OCI-LY7 (cell line): ENCODE results near the gene ERI3. TPM values are rescaled to one million over a fixed set of nuclear protein-coding genes. Genes with fewer than 3 reads are reported as not detected.
"Not testable (repeated sequence)": the region's sequence is repeated elsewhere in the genome, so short reads cannot be mapped to it uniquely, and the experiment has no call there.

ENCODE experiments used
- BruUV-seq: library from RNA; stranded (reverse); fragments of 400-500 nt; replicated peaks from 2 replicates; lab custom pipeline; 2021; lab: Mats Ljungman, UMichigan
- CTCF ChIA-PET: fragments of 300-600 bp; sonication (Branson Sonifier 250); formaldehyde crosslinking; loops from one replicate; lab custom pipeline; 2022; ENCODE audit warnings: antibody characterized with exemption; ENCODE audit not compliant: unreplicated experiment; lab: Charles Lee
- POLR2A ChIA-PET: fragments of 300-600 bp; sonication (Branson Sonifier 250); formaldehyde crosslinking; loops from one replicate; lab custom pipeline; 2022; ENCODE audit warnings: antibody characterized with exemption; lab: Charles Lee
- DNase-seq: peaks from one replicate; pipeline ENCODE4 v3.0.0-alpha.2; 2015; ENCODE audit warnings: low spot score
- H2AFZ ChIP-seq: fragments of 200-600 bp; sonication (generic), shearing (Covaris generic); 2 replicates; pipeline ENCODE4 v1.6.1; 2014; ENCODE audit warnings: mild to moderate bottlenecking, antibody characterized with exemption, low read length, moderate library complexity
- H3K27ac ChIP-seq: fragments of 200-600 bp; sonication (generic); 2 replicates; pipeline ENCODE4 v1.5.1; 2014; ENCODE audit warnings: mixed run types, low read depth, mild to moderate bottlenecking, moderate library complexity, low read length, inconsistent platforms; ENCODE audit not compliant: poor library complexity, severe bottlenecking
- H3K36me3 ChIP-seq: fragments of 200-600 bp; sonication (generic); 2 replicates; pipeline ENCODE4 v1.6.1; 2014; ENCODE audit warnings: mild to moderate bottlenecking, antibody characterized with exemption, low read length, moderate library complexity, mixed read lengths; ENCODE audit not compliant: insufficient read depth
- H3K4me1 ChIP-seq: fragments of 200-600 bp; sonication (generic); 2 replicates; pipeline ENCODE4 v1.5.1; 2014; ENCODE audit warnings: mild to moderate bottlenecking, low read length; ENCODE audit not compliant: insufficient read depth, poor library complexity, severe bottlenecking
- H3K4me2 ChIP-seq: fragments of 200-600 bp; sonication (generic); 2 replicates; pipeline ENCODE4 v1.6.1; 2014; ENCODE audit warnings: mild to moderate bottlenecking, low read length
- H3K4me3 ChIP-seq: fragments of 200-600 bp; sonication (generic); 2 replicates; pipeline ENCODE4 v1.5.1; 2014; ENCODE audit warnings: mild to moderate bottlenecking, low read depth, low read length; ENCODE audit not compliant: poor library complexity, severe bottlenecking
- H3K79me2 ChIP-seq: fragments of 200-600 bp; sonication (generic); 2 replicates; pipeline ENCODE4 v1.6.1; 2016; ENCODE audit warnings: low read depth, mild to moderate bottlenecking, low read length, moderate library complexity, mixed read lengths; ENCODE audit not compliant: insufficient read depth
- H3K9me2 ChIP-seq: fragments of 200-600 bp; sonication (generic); 2 replicates; pipeline ENCODE4 v1.6.1; 2016; ENCODE audit warnings: mild to moderate bottlenecking, low read length, mixed read lengths; ENCODE audit not compliant: insufficient read depth
- H3K9me3 ChIP-seq: fragments of 200-600 bp; sonication (generic); 2 replicates; pipeline ENCODE4 v1.6.1; 2014; ENCODE audit warnings: mild to moderate bottlenecking, mixed run types, low read length, mixed read lengths
- H4K20me1 ChIP-seq: fragments of 200-600 bp; sonication (generic); 2 replicates; pipeline ENCODE4 v1.6.1; 2014; ENCODE audit warnings: mild to moderate bottlenecking, antibody characterized with exemption, low read length, moderate library complexity, mixed read lengths; ENCODE audit not compliant: insufficient read depth
- EZH2phosphoT487 ChIP-seq: fragments of 200-600 bp; sonication (generic); IDR thresholded peaks from 2 replicates; pipeline ENCODE4 v1.6.1; 2018; ENCODE audit warnings: low read depth, borderline replicate concordance, mild to moderate bottlenecking, mixed run types, antibody characterized with exemption, low read length, moderate library complexity, mixed read lengths
- intact Hi-C: fragments of 100-400 bp; cut with micrococcal nuclease; formaldehyde crosslinking; loops from one replicate; pipeline ENCODE4 v1.10.0; 2022; ENCODE audit not compliant: unreplicated experiment
- total RNA-seq, 2 experiments: library from RNA; depleted of rRNA in 1 of 2; stranded (reverse); fragments of >200 nt in 1 of 2; shearing (Covaris generic) in 1 of 2; gene quantifications; 2 replicates each; pipeline ENCODE4 v1.2.3, GENCODE V29; 2014 to 2022
- TF ChIP-seq, protein P1 (sequence below): fragments of 200-600 bp; sonication (generic); conservative IDR thresholded peaks from 2 replicates; pipeline ENCODE4 v1.5.1; 2014; ENCODE audit warnings: mild to moderate bottlenecking, antibody characterized with exemption, low read length, moderate library complexity, mixed read lengths

Gene ERI3
- total RNA-seq, 2 experiments from 2014 or later: 46.5 to 47.4 TPM

DNA sequence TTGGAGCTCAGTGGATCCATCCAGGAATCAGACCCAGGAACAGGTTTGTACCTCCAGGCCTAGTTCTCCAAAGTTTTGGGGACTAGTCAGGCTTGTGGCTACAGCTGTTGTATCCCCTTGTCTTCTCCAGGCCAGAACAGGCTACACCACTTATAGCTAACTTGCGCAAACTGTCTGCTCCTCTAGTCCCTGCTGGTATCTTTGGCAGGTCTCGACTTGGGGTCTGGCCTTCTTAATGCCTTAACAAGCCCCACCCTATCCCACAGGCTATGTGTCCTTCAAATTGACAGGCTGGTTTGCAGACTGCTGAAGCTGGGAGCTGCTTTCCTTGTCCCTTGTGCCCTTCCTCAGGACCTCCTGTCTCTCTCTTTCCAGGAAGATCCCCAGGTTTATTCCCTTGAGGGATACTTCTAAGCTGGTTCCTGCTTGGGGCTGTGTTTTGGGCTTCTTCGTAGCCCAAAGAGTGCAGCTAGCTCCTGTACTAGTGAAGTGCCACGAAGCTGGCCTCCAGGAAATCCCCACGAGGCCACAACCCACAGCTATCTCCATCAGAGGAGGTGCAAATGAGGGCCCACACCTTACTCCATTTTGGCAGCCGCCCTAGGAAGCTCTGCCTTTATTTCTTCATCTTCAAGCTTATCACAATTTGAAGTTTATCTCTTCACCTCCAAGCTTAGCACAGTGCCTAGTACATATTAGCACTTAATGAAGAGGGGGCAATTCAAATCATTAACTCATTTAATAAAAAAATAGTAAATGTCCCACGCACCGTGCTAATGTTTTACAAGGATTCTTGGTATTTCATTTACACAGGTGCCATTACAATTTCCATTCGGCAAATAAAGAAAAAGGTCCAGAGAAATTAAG is 142.5 kb downstream of the ERI3 start:
- H3K36me3 ChIP-seq: peaks cover 20% of the 10 kb centered on the region; the same call in 1 of the 2 replicates
- peaks cover 14% of the 10 kb centered on the region for H3K4me1 ChIP-seq
- ChIA-PET CTCF (interaction anchor here (0.6 kb wide), 2 partner anchors 20 to 161 kb away, joined by 3 to 9 read pairs; no protein-coding TSS in a partner anchor), POLR2A (interaction anchor here (0.7 to 1.2 kb wide), 4 partner anchors 11 to 509 kb away, joined by 3 read pairs; no protein-coding TSS in a partner anchor)
- peak overlapping the region; percentile 88 for H3K4me3 ChIP-seq
- no peaks in the 10 kb centered on the region for H3K9me3 ChIP-seq
- H3K9me2 ChIP-seq: no peaks in the 10 kb centered on the region
- TSS peak; percentile 89 for BruUV-seq
- DNase-seq: no peak
- no peak overlapping the region for H3K27ac ChIP-seq
- peaks cover 9% of the 10 kb centered on the region; the same call in 1 of the 2 replicates for H3K79me2 ChIP-seq
- H4K20me1 ChIP-seq: no peaks in the 10 kb centered on the region
- TF ChIP-seq, protein P1, sequence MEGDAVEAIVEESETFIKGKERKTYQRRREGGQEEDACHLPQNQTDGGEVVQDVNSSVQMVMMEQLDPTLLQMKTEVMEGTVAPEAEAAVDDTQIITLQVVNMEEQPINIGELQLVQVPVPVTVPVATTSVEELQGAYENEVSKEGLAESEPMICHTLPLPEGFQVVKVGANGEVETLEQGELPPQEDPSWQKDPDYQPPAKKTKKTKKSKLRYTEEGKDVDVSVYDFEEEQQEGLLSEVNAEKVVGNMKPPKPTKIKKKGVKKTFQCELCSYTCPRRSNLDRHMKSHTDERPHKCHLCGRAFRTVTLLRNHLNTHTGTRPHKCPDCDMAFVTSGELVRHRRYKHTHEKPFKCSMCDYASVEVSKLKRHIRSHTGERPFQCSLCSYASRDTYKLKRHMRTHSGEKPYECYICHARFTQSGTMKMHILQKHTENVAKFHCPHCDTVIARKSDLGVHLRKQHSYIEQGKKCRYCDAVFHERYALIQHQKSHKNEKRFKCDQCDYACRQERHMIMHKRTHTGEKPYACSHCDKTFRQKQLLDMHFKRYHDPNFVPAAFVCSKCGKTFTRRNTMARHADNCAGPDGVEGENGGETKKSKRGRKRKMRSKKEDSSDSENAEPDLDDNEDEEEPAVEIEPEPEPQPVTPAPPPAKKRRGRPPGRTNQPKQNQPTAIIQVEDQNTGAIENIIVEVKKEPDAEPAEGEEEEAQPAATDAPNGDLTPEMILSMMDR: no peak
- TF ChIP-seq EZH2phosphoT487: no peak
- intact Hi-C loops: no loop called here
- peak overlapping the region; percentile 95 for H2AFZ ChIP-seq
- H3K4me2 ChIP-seq: peak overlapping the region; percentile 90

DNA sequence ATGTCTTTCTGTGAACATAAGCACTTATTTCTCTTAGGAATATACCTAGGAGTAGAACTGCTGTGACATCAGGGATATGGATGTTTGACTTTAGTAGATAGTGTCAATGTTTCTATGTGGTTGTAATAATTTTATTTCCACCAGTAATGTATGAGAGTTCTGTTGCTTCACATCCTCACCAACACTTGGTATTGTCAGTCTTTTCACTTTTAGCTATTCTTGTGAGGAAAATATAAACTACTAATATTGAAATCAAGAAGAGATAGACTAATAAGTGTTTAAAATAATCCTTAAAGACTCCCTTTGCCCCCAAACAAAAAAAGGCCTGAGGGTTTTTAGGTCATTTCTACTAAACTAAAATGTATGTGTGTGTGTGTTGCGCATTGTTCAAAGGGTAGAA is 144.5 kb downstream of the ERI3 start:
- no peaks in the 10 kb centered on the region for H3K9me3 ChIP-seq
- no peak overlapping the region for H2AFZ ChIP-seq
- H3K79me2 ChIP-seq: peaks cover 9% of the 10 kb centered on the region; the same call in 1 of the 2 replicates
- H3K4me3 ChIP-seq: no peak overlapping the region
- no peaks in the 10 kb centered on the region for H4K20me1 ChIP-seq
- H3K4me2 ChIP-seq: no peak overlapping the region
- intact Hi-C loops: no loop called here
- TF ChIP-seq EZH2phosphoT487: no peak
- TF ChIP-seq, protein P1: no peak
- no peak for DNase-seq
- no peak overlapping the region for H3K27ac ChIP-seq
- peaks cover 14% of the 10 kb centered on the region for H3K4me1 ChIP-seq
- BruUV-seq: no TSS peak
- peaks cover 9% of the 10 kb centered on the region; the same call in 1 of the 2 replicates for H3K36me3 ChIP-seq
- ChIA-PET CTCF (no interaction called here), POLR2A (no interaction called here)
- no peaks in the 10 kb centered on the region for H3K9me2 ChIP-seq

DNA sequence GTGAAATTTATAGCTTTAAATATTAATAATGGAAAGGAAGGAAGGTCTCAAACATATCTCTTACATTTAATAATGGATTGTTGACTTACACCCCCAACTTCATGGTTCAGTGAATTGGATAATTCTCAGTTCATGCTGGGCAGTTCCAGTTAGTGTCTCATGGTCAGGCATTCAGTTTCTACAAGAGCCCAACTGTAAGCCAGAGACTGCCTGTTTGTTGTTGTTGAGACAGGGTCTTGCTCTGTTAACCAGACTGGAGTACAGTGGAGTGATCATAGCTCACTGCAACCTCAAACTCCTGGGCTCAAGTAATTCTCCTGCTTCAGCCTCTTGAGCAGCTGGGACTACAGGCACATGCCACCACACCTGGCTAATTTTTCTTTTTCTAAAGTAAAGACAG is 146.8 kb downstream of the ERI3 start:
- Histone ChIP-seq H4K20me1 (no peaks in the 10 kb centered on the region), H3K36me3 (no peaks in the 10 kb centered on the region), H3K79me2 (no peaks in the 10 kb centered on the region), H3K4me3 (no peak overlapping the region), H3K27ac (no peak overlapping the region), H3K9me2 (no peaks in the 10 kb centered on the region), H3K4me2 (no peak overlapping the region), H3K4me1 (peaks cover 9% of the 10 kb centered on the region), H2AFZ (no peak overlapping the region), H3K9me3 (no peaks in the 10 kb centered on the region)
- no TSS peak for BruUV-seq
- POLR2A ChIA-PET: no interaction called here
- DNase-seq: no peak
- TF ChIP-seq, protein P1: no peak
- no peak for TF ChIP-seq EZH2phosphoT487
- CTCF ChIA-PET: no interaction called here
- intact Hi-C loops: no loop called here

DNA sequence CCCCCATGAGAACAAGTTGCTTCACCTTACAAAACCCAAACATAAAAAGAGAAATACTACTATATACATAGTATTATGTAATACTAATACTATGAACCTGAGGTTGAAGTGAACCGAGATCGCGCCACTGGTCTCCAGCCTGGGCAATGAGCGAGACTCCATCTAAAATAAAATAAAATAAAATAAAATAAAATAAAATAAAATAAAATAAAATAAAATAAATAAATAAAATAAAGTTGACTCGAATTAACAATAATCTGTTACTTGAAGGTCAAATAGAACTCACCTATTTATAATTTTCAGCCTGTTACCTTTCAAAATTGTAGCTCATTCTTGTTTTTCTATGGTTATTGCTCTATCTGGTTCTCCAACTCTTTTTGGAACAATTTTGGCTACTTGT is 148.5 kb downstream of the ERI3 start:
- H3K4me3 ChIP-seq, H3K79me2 ChIP-seq, H3K36me3 ChIP-seq, H3K9me2 ChIP-seq, H3K4me2 ChIP-seq, H3K9me3 ChIP-seq, H3K4me1 ChIP-seq, H4K20me1 ChIP-seq, BruUV-seq, H3K27ac ChIP-seq, intact Hi-C loops, CTCF ChIA-PET, H2AFZ ChIP-seq, DNase-seq: not testable (repeated sequence)
- POLR2A ChIA-PET: interaction anchor here (0.6 kb wide), 1 partner anchor 9 kb away, joined by 6 read pairs; no protein-coding TSS in a partner anchor
